DND-41 (cell line): ENCODE measurements around the gene KLHDC7A.

Experiments
- ATAC-seq: fragments of 200-7000 bp; cut with Tn5 transposase; 3 replicates; pipeline ENCODE4 v1.9.1; 2021; ENCODE audit warnings: low read depth; ENCODE audit not compliant: insufficient read depth
- DNase-seq: peaks from one replicate; pipeline ENCODE4 v3.0.0-alpha.2; 2020
- H2AFZ ChIP-seq: 2 replicates; pipeline ENCODE4 v1.6.0; 2012; ENCODE audit warnings: low read depth, low read length
- H3K27ac ChIP-seq: 2 replicates; pipeline ENCODE4 v1.5.1; 2012; ENCODE audit warnings: low read length, inconsistent platforms
- H3K27me3 ChIP-seq: fragments of 200-600 bp; sonication (generic); 2 replicates; pipeline ENCODE4 v1.6.0; 2012; ENCODE audit warnings: low read length, mild to moderate bottlenecking, inconsistent platforms; ENCODE audit not compliant: insufficient read depth, poor library complexity
- H3K36me3 ChIP-seq: 2 replicates; pipeline ENCODE4 v1.5.1; 2012; ENCODE audit warnings: low read length, inconsistent platforms; ENCODE audit not compliant: insufficient read depth
- H3K4me1 ChIP-seq: 2 replicates; pipeline ENCODE4 v1.5.1; 2012; ENCODE audit warnings: mild to moderate bottlenecking, low read length; ENCODE audit not compliant: insufficient read depth
- H3K4me2 ChIP-seq: 2 replicates; pipeline ENCODE4 v1.6.0; 2012; ENCODE audit warnings: mild to moderate bottlenecking, moderate library complexity, low read length, inconsistent platforms; ENCODE audit not compliant: insufficient read depth
- H3K4me3 ChIP-seq, 2 experiments: fragments of 200-600 bp in 1 of 2; shearing (Covaris generic) in 1 of 2; 2 replicates each; pipeline ENCODE4 v1.5.1; 2012 to 2016; ENCODE audit warnings: inconsistent platforms in 2 of 2, low read length in 2 of 2, mild to moderate bottlenecking in 2 of 2, low read depth in 1 of 2, moderate library complexity in 1 of 2
- H3K79me2 ChIP-seq: 2 replicates; pipeline ENCODE4 v1.6.0; 2012; ENCODE audit warnings: low read length, inconsistent platforms; ENCODE audit not compliant: insufficient read depth
- H3K9ac ChIP-seq: 2 replicates; pipeline ENCODE4 v1.6.0; 2012; ENCODE audit warnings: low read depth, mild to moderate bottlenecking, inconsistent platforms, low read length, moderate library complexity
- H3K9me3 ChIP-seq: 2 replicates; pipeline ENCODE4 v1.5.1; 2012; ENCODE audit warnings: low read length, moderate library complexity, mild to moderate bottlenecking, inconsistent platforms; ENCODE audit not compliant: insufficient read depth, severe bottlenecking
- H4K20me1 ChIP-seq: 2 replicates; pipeline ENCODE4 v1.6.0; 2012; ENCODE audit warnings: low read length; ENCODE audit not compliant: insufficient read depth
- CTCF ChIP-seq: IDR thresholded peaks from 2 replicates; pipeline ENCODE4 v1.5.1; 2012; ENCODE audit warnings: borderline replicate concordance, low read length, moderate library complexity, mild to moderate bottlenecking; ENCODE audit not compliant: poor library complexity, severe bottlenecking; ENCODE audit errors: extremely low read depth
- EZH2 ChIP-seq: IDR thresholded peaks from 3 replicates; pipeline ENCODE4 v1.6.1; 2012; ENCODE audit warnings: borderline replicate concordance, low read depth, mild to moderate bottlenecking, moderate library complexity, low read length, inconsistent platforms; ENCODE audit not compliant: severe bottlenecking

The KLHDC7A gene

DNA sequence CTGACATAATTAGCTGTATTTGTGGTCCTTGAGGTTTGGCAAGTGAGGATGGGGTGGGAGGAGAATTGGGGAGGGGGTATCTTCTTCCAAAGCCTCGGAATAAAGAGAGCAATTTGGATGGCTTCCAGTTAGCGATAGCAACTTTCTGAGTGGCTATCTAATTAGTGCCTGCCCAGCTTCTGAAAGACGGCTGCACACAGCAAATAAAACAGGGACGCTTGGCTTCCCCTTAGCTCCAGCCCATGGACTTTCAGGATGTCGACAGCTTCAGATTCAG, 31.1 kb downstream of the KLHDC7A start:
- Histone ChIP-seq H2AFZ (no peak overlapping the region), H3K9me3 (peaks cover 10% of the 10 kb centered on the region), H4K20me1 (no peaks in the 10 kb centered on the region), H3K4me2 (no peak overlapping the region), H3K27me3 (no peaks in the 10 kb centered on the region), H3K79me2 (no peaks in the 10 kb centered on the region), H3K4me1 (no peaks in the 10 kb centered on the region), H3K9ac (no peak overlapping the region), H3K36me3 (no peaks in the 10 kb centered on the region), H3K27ac (no peak overlapping the region), H3K4me3 (no peak overlapping the region)
- ATAC-seq (no peak), DNase-seq (no peak)
- no peak for TF ChIP-seq CTCF

DNA sequence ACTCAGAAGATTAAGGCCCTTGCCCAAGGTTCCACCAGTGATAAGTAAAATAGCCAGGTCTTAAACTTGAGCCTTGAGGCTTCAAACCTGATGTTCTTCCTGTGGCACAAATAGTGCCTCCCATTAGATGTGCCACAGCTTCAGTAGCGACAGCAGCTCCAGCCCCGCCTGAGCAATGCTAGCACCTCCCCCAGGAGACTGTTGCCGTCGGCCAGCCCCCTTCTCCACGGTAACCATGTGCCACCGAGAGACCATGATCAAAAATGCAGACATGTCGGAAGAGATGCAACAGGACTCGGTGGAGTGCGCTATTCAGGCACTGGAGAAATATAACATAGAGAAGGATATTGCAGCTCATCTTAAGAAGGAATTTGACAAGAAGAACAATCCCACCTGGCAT, 32.2 kb downstream of the KLHDC7A start:
- no peak overlapping the region for H3K4me2 ChIP-seq
- no peak overlapping the region for H3K27ac ChIP-seq
- H3K9ac ChIP-seq = no peak overlapping the region
- H3K4me1 ChIP-seq = no peaks in the 10 kb centered on the region
- H2AFZ ChIP-seq = no peak overlapping the region
- no peak for TF ChIP-seq CTCF
- TF ChIP-seq EZH2 = no peak
- H3K79me2 ChIP-seq = no peaks in the 10 kb centered on the region
- H4K20me1 ChIP-seq = no peaks in the 10 kb centered on the region
- peaks cover 15% of the 10 kb centered on the region for H3K9me3 ChIP-seq
- ATAC-seq (no peak), DNase-seq (no peak)
- no peaks in the 10 kb centered on the region for H3K27me3 ChIP-seq
- H3K4me3 ChIP-seq = no peak overlapping the region
- H3K36me3 ChIP-seq = no peaks in the 10 kb centered on the region

GRCh38 chr1:18513995-18514394, 33.3 kb downstream of the KLHDC7A start:
- DNase-seq (no peak), ATAC-seq (no peak)
- H3K9me3 ChIP-seq = peaks cover 15% of the 10 kb centered on the region
- H3K27me3 ChIP-seq = no peaks in the 10 kb centered on the region
- H3K4me2 ChIP-seq = no peak overlapping the region
- no peaks in the 10 kb centered on the region for H4K20me1 ChIP-seq
- no peaks in the 10 kb centered on the region for H3K4me1 ChIP-seq
- no peaks in the 10 kb centered on the region for H3K36me3 ChIP-seq
- TF ChIP-seq CTCF = no peak
- TF ChIP-seq EZH2 = no peak
- no peak overlapping the region for H2AFZ ChIP-seq
- no peaks in the 10 kb centered on the region for H3K79me2 ChIP-seq
- no peak overlapping the region for H3K4me3 ChIP-seq
- H3K27ac ChIP-seq = no peak overlapping the region
- no peak overlapping the region for H3K9ac ChIP-seq

GRCh38 chr1:18515120-18515667, 34.5 kb downstream of the KLHDC7A start:
- Histone ChIP-seq H3K27ac (no peak overlapping the region), H3K9me3 (peaks cover 15% of the 10 kb centered on the region), H3K36me3 (no peaks in the 10 kb centered on the region), H3K27me3 (no peaks in the 10 kb centered on the region), H3K4me2 (no peak overlapping the region), H4K20me1 (no peaks in the 10 kb centered on the region), H3K9ac (no peak overlapping the region), H3K79me2 (no peaks in the 10 kb centered on the region), H2AFZ (no peak overlapping the region), H3K4me1 (no peaks in the 10 kb centered on the region), H3K4me3 (no peak overlapping the region)
- ATAC-seq (no peak), DNase-seq (no peak)
- TF ChIP-seq CTCF (no peak), EZH2 (no peak)
